Ectodermal cell (in vitro differentiated cells): ENCODE measurements around the gene UPK1B. TPM values are rescaled to one million over a fixed set of nuclear protein-coding genes. Genes with fewer than 3 reads are reported as not detected.
"Not testable (repeated sequence)": the region's sequence is repeated elsewhere in the genome, so short reads cannot be mapped to it uniquely, and the experiment has no call there.

Experiments used
- H3K27ac ChIP-seq: 2 replicates; pipeline ENCODE4 v1.7.0; 2013; ENCODE audit warnings: mild to moderate bottlenecking, low read depth, low read length; ENCODE audit not compliant: insufficient read depth, poor library complexity, severe bottlenecking
- H3K27me3 ChIP-seq: 2 replicates; pipeline ENCODE4 v1.7.0; 2013; ENCODE audit warnings: mild to moderate bottlenecking, low read length; ENCODE audit not compliant: insufficient read depth, control insufficient read depth, poor library complexity, severe bottlenecking
- H3K36me3 ChIP-seq: one replicate; pipeline ENCODE4 v1.7.0; 2013; ENCODE audit warnings: low read length; ENCODE audit not compliant: control insufficient read depth, insufficient read depth
- H3K4me1 ChIP-seq: one replicate; pipeline ENCODE4 v1.7.0; 2013; ENCODE audit warnings: low read length; ENCODE audit not compliant: control insufficient read depth, insufficient read depth
- H3K4me3 ChIP-seq: 2 replicates; pipeline ENCODE4 v1.7.0; 2013; ENCODE audit warnings: low read depth, low read length, control low read depth; ENCODE audit not compliant: insufficient read depth
- H3K9me3 ChIP-seq: 2 replicates; pipeline ENCODE4 v1.7.0; 2013; ENCODE audit warnings: mild to moderate bottlenecking, low read length, moderate library complexity; ENCODE audit not compliant: control insufficient read depth
- WGBS, 2 experiments: methylation state at CpG; one replicate each; pipeline ENCODE4 v1.1.7; 2013; ENCODE audit warnings: missing lambda C conversion rate in 2 of 2; 5-methylcytosine and 5-hydroxymethylcytosine counted together
- polyA plus RNA-seq, 4 experiments: library from polyadenylated mRNA; stranded (reverse); fragments of 50-300 nt; gene quantifications; one replicate each; pipeline ENCODE4 v1.2.3, GENCODE V29; 2013

UPK1B gene
- not detected for polyA plus RNA-seq (2013, experiment 1 of 4)
- polyA plus RNA-seq (2013, experiment 2 of 4): not detected
- not detected for polyA plus RNA-seq (2013, experiment 3 of 4)
- not detected for polyA plus RNA-seq (2013, experiment 4 of 4)

GRCh38 chr3:119173325-119173724, at the start of gene UPK1B:
Gene UPK1B (plus strand): TSS chr3:119173598. CDS start chr3:119186742, 13,144 bp downstream.
- WGBS, 2 experiments: 25% methylated on average over 13 of the region's 13 CpGs
- Histone ChIP-seq H3K27ac (no peak within 1 kb of the TSS), H3K9me3 (no peaks in the 10 kb centered on the region), H3K4me3 (no peak within 1 kb of the TSS), H3K27me3 (no peaks in the 10 kb centered on the region), H3K36me3 (no peaks in the 10 kb centered on the region), H3K4me1 (no peaks in the 10 kb centered on the region)

DNA sequence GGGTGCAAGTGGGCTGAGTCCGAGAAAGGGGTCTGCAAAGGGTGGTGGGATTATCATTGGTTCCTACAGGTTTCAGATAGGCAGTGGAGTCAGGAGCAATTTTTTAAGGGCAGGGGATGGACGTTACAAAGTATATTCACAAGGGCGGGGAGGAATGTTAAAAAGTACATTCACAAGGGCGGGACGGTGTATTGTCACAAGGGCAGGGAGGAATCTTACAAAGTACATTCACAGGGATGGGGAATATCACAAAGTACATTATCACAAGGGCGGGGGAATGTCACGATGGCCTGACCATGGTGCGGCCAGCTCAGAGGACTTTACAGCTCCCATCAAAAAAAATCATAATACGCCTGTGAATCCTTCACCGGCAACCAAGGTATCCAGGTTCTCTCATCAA, 48.1 kb upstream of the UPK1B start:
- H3K27me3 ChIP-seq: no peaks in the 10 kb centered on the region
- 94 to 96% methylated on average over 10 of the region's 10 CpGs for WGBS, 2 experiments
- H3K4me3 ChIP-seq: no peak overlapping the region
- no peaks in the 10 kb centered on the region for H3K9me3 ChIP-seq
- H3K4me1 ChIP-seq: no peaks in the 10 kb centered on the region
- no peaks in the 10 kb centered on the region for H3K36me3 ChIP-seq
- H3K27ac ChIP-seq: no peak overlapping the region

- whole genome bisulfite sequencing, 2 experiments: 82 to 85% methylated on average over 17 of the region's 17 CpGs
- Histone ChIP-seq H3K9me3 (no peaks in the 10 kb centered on the region), H3K27me3 (no peaks in the 10 kb centered on the region), H3K4me3 (no peak overlapping the region), H3K27ac (no peak overlapping the region), H3K36me3 (no peaks in the 10 kb centered on the region), H3K4me1 (no peaks in the 10 kb centered on the region)
Observed at GRCh38 chr3:119125742-119126504, 47.5 kb upstream of the UPK1B start.

- not testable (repeated sequence) for H3K27me3 ChIP-seq, H3K4me1 ChIP-seq, H3K9me3 ChIP-seq, H3K4me3 ChIP-seq, H3K27ac ChIP-seq, H3K36me3 ChIP-seq
- 56 to 66% methylated on average over 6 to 7 of the region's 7 CpGs for WGBS, 2 experiments
Observed at GRCh38 chr3:119130291-119130690, 43.1 kb upstream of the UPK1B start.

GRCh38 chr3:119132291-119132690, 41.1 kb upstream of the UPK1B start:
- not testable (repeated sequence) for H3K27ac ChIP-seq, H3K36me3 ChIP-seq, H3K27me3 ChIP-seq, H3K4me3 ChIP-seq, H3K9me3 ChIP-seq, H3K4me1 ChIP-seq
- WGBS, 2 experiments: 91 to 92% methylated on average over 4 of the region's 4 CpGs

DNA sequence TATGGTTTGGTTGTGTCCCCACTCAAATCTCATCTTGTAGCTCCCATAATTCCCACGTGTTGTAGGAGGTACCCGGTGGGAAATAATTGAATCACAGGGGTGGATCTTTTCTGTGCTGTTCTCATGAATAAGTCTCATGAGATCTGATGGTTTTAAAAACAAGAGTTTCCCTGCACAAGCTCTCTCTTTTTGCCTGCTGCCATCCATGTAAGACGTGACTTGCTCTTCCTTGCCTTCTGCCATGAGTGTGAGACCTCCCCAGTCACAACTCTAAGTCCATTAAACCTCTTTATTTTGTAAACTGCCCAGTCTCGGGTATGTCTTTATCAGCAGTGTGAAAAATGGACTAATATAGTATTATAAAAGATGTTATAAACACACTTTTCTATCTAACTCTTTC, 34.0 kb upstream of the UPK1B start:
- not testable (repeated sequence) for H3K27ac ChIP-seq, H3K36me3 ChIP-seq, H3K4me1 ChIP-seq, H3K27me3 ChIP-seq, H3K4me3 ChIP-seq, H3K9me3 ChIP-seq
- WGBS, 2 experiments: 88 to 91% methylated on average over 3 of the region's 4 CpGs

GRCh38 chr3:119140466-119140865, 32.9 kb upstream of the UPK1B start:
- Histone ChIP-seq H3K4me3 (no peak overlapping the region), H3K4me1 (no peaks in the 10 kb centered on the region), H3K36me3 (no peaks in the 10 kb centered on the region), H3K27me3 (no peaks in the 10 kb centered on the region), H3K27ac (no peak overlapping the region), H3K9me3 (no peaks in the 10 kb centered on the region)
- 83 to 93% methylated on average over 5 of the region's 5 CpGs for WGBS, 2 experiments

GRCh38 chr3:119145128-119145499, 28.3 kb upstream of the UPK1B start:
- Histone ChIP-seq H3K36me3 (no peaks in the 10 kb centered on the region), H3K4me1 (no peaks in the 10 kb centered on the region), H3K4me3 (no peak overlapping the region), H3K27ac (no peak overlapping the region), H3K9me3 (no peaks in the 10 kb centered on the region), H3K27me3 (no peaks in the 10 kb centered on the region)

GRCh38 chr3:119145500-119146167, 27.8 kb upstream of the UPK1B start, which contains the start of gene TEX55:
Gene TEX55 (plus strand): TSS chr3:119146165. CDS start chr3:119146190, 25 bp downstream.
- WGBS, 2 experiments: 83 to 84% methylated on average over 23 of the region's 23 CpGs
- Histone ChIP-seq H3K36me3 (no peaks in the 10 kb centered on the region), H3K4me3 (no peak within 1 kb of the TSS), H3K4me1 (no peaks in the 10 kb centered on the region), H3K27me3 (no peaks in the 10 kb centered on the region), H3K9me3 (no peaks in the 10 kb centered on the region), H3K27ac (no peak within 1 kb of the TSS)

GRCh38 chr3:119146578-119147375, 26.6 kb upstream of the UPK1B start:
- Histone ChIP-seq H3K4me1 (no peaks in the 10 kb centered on the region), H3K27me3 (no peaks in the 10 kb centered on the region), H3K36me3 (no peaks in the 10 kb centered on the region), H3K9me3 (no peaks in the 10 kb centered on the region), H3K4me3 (no peak overlapping the region), H3K27ac (no peak overlapping the region)
- WGBS, 2 experiments: 87 to 90% methylated on average over 15 of the region's 15 CpGs
